Psoas muscle (tissue), 8 donors: ENCODE data around the gene CARMIL3. TPM values are rescaled to one million over a fixed set of nuclear protein-coding genes. Genes with fewer than 3 reads are reported as not detected.

ENCODE experiments used
- ATAC-seq, 4 donors: fragments of 200-7000 bp; cut with Tn5 transposase; one replicate each; pipeline ENCODE4 v1.9.1; 2020; ENCODE audit warnings: moderate library complexity in 3 of 4, mild to moderate bottlenecking in 2 of 4
- DNase-seq, 2 donors: peaks; one replicate each; pipeline ENCODE4 v3.0.0-alpha.2; 2020
- H3K27ac ChIP-seq: fragments of 200-600 bp; one replicate; pipeline ENCODE4 v1.8.0; 2022
- H3K27me3 ChIP-seq, 3 donors: fragments of 200-600 bp in 1 of 3; one replicate each; pipeline versions ENCODE4 v1.6.1 to v1.8.0; 2013 to 2022; ENCODE audit warnings: low read length in 2 of 3, mild to moderate bottlenecking in 2 of 3, moderate library complexity in 1 of 3; ENCODE audit not compliant: insufficient read depth in 3 of 3
- H3K36me3 ChIP-seq, 2 donors: fragments of 200-600 bp in 1 of 2; one replicate each; pipeline versions ENCODE4 v1.6.1 to v1.8.0; 2013 to 2022; ENCODE audit warnings: low read depth in 1 of 2, mild to moderate bottlenecking in 1 of 2, moderate library complexity in 1 of 2; ENCODE audit not compliant: insufficient read depth in 1 of 2
- H3K4me1 ChIP-seq: fragments of 200-600 bp; one replicate; pipeline ENCODE4 v1.8.0; 2022
- H3K4me3 ChIP-seq: fragments of 200-600 bp; one replicate; pipeline ENCODE4 v1.8.0; 2022; ENCODE audit warnings: mild to moderate bottlenecking
- H3K9me3 ChIP-seq: fragments of 200-600 bp; one replicate; pipeline ENCODE4 v1.8.0; 2022
- CTCF ChIP-seq: fragments of 200-600 bp; IDR thresholded peaks from one replicate; pipeline ENCODE4 v1.8.0; 2022; ENCODE audit warnings: antibody characterized with exemption
- WGBS, 3 donors: extraction: QIAGEN DNeasy Blood & Tissue Kit; methylation state at CpG; one replicate each; pipeline versions ENCODE4 v1.1.6 to v1.1.7; 2013; 5-methylcytosine and 5-hydroxymethylcytosine counted together
- intact Hi-C, 2 donors: fragments of 100-400 bp; cut with DNase I; formaldehyde crosslinking; loops; one replicate each; pipeline versions ENCODE4 v1.11.0 to v1.14.2; 2022
- polyA plus RNA-seq, 3 donors: library from polyadenylated mRNA; stranded (reverse); fragments of 200-250 nt; gene quantifications; one replicate each; pipeline ENCODE4 v1.2.3, GENCODE V29; 2013
- total RNA-seq, 4 donors: library from RNA; stranded (reverse); fragmentation: NEBNext Ultra II Directional in 2 of 4; extraction: Animal tissue kit (Norgen Biotek cat#: 25700) in 2 of 4; gene quantifications; one replicate each; pipeline versions ENCODE4 v1.2.1 to v1.2.4, GENCODE V29; 2021 to 2023
- donor health status: healthy with polysubstance abuse.
- donor health status: DM: no; HTN: no; CAD: no; lungs with moderate emphysema.
- donor health status: Bipolar disorder and iron deficiency.
- donor health status: healthy.
- donor health status: DM: yes; HTN: yes; CAD: no.
- donor health status: DM: no; HTN: no; CAD: no.
- donor health status: DM: no; HTN: no; CAD: no.
- donor health status: DM: yes; HTN: yes; CAD: no.

Gene CARMIL3
- total and polyA plus RNA-seq, 7 donors: 0.04 to 0.19 (median 0.08) TPM; not detected in 2

GRCh38 chr14:24060984-24061913, 9.4 kb downstream of the CARMIL3 start:
- H3K4me3 ChIP-seq: no peak overlapping the region
- no peaks in the 10 kb centered on the region for H3K4me1 ChIP-seq
- ATAC-seq (no peak), DNase-seq (no peak)
- no peak overlapping the region for H3K27ac ChIP-seq
- H3K9me3 ChIP-seq: no peaks in the 10 kb centered on the region
- no peaks in the 10 kb centered on the region for H3K36me3 ChIP-seq
- peaks cover 0 to 3% (median 0%) of the 10 kb centered on the region in 3 donors for H3K27me3 ChIP-seq
- 95 to 96% (median 95%) methylated on average over 7 of the region's 7 CpGs for WGBS, 3 donors
- TF ChIP-seq CTCF: no peak
- intact Hi-C loops: no loop called here

- TF ChIP-seq CTCF: no peak
- DNase-seq (no peak), ATAC-seq (no peak)
- Histone ChIP-seq H3K27ac (no peak overlapping the region), H3K27me3 (no peaks in the 10 kb centered on the region), H3K9me3 (no peaks in the 10 kb centered on the region), H3K4me1 (no peaks in the 10 kb centered on the region), H3K36me3 (no peaks in the 10 kb centered on the region), H3K4me3 (no peak overlapping the region)
- 85 to 89% (median 87%) methylated on average over 14 of the region's 14 CpGs for WGBS, 3 donors
- intact Hi-C loops: no loop called here
These were observed 10.6 kb downstream of the CARMIL3 start for GRCh38 chr14:24062216-24062980.

GRCh38 chr14:24063263-24063836, 11.5 kb downstream of the CARMIL3 start:
- H3K27me3 ChIP-seq: no peaks in the 10 kb centered on the region
- H3K27ac ChIP-seq: no peak overlapping the region
- H3K36me3 ChIP-seq: no peaks in the 10 kb centered on the region
- no peaks in the 10 kb centered on the region for H3K9me3 ChIP-seq
- no peaks in the 10 kb centered on the region for H3K4me1 ChIP-seq
- intact Hi-C loops: no loop called here
- 77 to 85% (median 79%) methylated on average over 4 of the region's 4 CpGs for WGBS, 3 donors
- ATAC-seq (no peak), DNase-seq (no peak)
- TF ChIP-seq CTCF: no peak
- no peak overlapping the region for H3K4me3 ChIP-seq

- H3K36me3 ChIP-seq: no peaks in the 10 kb centered on the region
- TF ChIP-seq CTCF: no peak
- no peak overlapping the region for H3K4me3 ChIP-seq
- WGBS, 3 donors: 69 to 73% (median 72%) methylated on average over 7 of the region's 7 CpGs
- no peaks in the 10 kb centered on the region for H3K9me3 ChIP-seq
- H3K27ac ChIP-seq: no peak overlapping the region
- ATAC-seq: no peak
- no peaks in the 10 kb centered on the region for H3K4me1 ChIP-seq
- no peaks in the 10 kb centered on the region for H3K27me3 ChIP-seq
- DNase-seq: no peak
- intact Hi-C loops: no loop called here
These were observed 12.4 kb downstream of the CARMIL3 start for GRCh38 chr14:24064091-24064795.
